HuH-7.5 (cell line): ENCODE data around the gene IMPDH2.
A peak's percentile ranks its signal among the peaks of the same experiment; 100 is the strongest.

ENCODE experiments used
- DNase-seq: peaks from one replicate; pipeline ENCODE4 v3.0.0; 2011; ENCODE audit warnings: low spot score

IMPDH2 gene

DNA sequence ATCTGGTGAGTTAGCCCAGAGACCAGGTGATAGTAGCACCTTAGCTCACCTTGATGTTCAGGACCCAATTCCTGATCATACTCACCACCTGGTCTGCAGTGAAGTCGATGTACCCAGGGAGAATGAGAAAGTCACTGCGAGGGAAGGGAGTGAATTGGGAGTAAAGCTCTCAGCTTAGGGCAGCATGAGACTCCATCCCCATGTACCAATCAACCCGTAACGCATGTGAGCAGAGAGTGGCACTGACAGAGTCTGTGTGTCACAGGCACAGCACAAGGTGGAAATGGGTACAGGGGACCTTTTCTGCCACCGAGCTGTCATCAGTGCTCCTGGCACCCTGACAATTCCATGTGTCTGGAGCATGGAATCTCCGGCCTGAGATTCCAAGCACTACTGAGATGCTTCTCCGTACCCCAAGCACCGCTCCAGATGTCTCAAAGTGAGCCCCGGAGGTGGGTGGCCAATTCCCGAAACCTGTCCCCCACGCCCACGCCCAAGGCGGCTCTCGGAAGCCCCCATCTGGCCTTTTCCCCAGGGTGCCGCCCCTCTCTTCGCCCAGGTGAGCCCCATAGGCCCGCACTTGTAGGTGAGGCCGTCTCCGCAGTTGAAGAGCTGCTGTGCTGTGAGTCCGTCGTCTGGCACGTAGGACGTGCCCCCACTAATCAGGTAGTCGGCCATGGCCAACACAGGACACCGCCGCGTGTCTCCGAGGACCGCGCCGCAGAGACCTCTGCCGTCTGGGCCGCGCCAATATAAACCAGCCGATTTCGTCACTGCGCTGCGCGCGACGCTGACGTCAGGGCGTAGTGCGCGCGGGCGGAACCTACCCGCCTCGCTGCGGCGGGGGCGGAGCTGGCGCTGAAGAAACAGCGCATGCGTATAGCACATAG is at the start of gene IMPDH2:
Gene IMPDH2 (minus strand): TSS at position 726 of the 890 bp plus-strand sequence. CDS start 48 bp downstream, at position 678.
- DNase-seq, result peak; percentile 76

DNA sequence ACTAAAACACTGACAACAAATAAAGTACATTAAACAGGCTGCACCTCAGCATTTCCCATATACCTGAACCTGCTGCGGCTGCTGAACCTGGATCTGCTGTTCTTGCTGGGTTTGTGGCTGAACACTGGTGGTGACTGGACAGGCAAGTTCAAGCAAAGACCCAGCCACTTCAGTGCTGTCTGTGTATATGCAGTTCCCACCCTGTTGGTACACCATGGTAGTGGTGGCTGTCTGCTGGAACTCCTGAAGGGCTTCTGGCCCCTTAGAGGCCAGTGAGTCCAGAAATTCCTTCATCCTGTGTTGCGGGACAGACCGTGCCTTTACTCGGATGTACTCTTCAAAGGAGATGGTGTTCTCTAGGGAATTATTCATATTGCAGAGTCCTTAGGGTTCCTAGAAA is 47.4 kb upstream of the IMPDH2 start:
- no peak for DNase-seq

- DNase-seq, result no peak
Measured at GRCh38 chr3:49076116-49076515, 46.9 kb upstream of the IMPDH2 start.

DNA sequence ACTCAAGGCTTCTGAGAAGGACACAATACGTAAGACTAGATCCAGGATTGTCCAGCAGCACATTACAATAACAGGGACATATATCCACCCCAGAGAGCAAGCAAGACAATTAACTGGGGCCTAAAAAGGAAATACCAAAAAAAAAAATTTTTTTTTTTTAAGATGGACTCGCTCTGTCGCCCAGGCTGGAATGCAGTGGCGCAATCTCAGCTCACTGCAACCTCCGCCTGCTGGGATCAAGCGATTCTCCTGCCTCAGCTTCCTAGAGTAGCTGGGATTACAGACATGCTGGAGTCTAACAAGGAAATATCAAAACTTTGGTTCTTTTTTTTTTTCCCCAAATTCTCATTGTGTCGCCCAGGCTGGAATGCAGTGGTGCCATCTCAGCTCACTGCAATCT is 28.8 kb upstream of the IMPDH2 start:
- DNase-seq, result no peak

- DNase-seq, result no peak
Measured at GRCh38 chr3:49057268-49057667, 28.1 kb upstream of the IMPDH2 start.

GRCh38 chr3:49054344-49054862 is 25.2 kb upstream of the IMPDH2 start:
- no peak for DNase-seq

DNA sequence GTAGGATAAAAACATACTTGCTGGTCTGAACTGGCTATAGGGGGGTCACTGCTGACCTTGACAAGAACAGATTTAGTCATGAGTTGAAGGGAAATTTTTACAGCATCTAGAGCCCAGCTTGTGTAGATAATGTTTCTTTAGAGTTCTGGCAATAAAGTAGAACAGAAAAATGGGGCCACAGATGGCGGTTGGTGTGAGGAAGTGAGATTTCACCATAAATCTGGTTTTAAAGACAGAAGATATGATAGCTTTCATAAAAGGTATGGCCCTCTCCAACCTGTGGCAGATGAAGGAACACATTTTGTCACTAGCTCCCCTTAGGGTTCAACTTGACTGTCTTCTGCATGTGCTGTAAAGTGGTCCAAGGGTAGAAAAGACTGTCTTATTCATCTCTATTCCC is 24.3 kb upstream of the IMPDH2 start:
- DNase-seq, result no peak

DNA sequence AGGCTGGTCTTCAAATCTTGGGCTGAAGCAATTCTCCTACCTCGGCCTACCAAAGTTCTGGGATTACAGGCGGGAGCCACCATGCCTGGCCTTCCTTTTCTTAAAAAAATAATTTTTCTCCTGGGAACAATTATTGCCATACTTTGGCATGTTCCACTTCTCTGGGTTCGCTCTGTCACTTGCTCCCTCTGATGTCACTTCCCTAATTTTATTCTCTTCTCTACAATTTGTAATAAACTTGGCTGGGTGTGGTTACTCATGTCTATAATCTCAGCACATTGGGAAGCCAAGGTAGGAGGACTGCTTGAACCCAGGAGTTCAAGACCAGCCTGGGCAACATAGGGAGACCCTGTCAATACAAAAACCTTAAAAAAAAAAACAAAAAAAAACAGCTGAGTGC is 6.1 kb upstream of the IMPDH2 start:
- no peak for DNase-seq

GRCh38 chr3:49034650-49035049 is 5.5 kb upstream of the IMPDH2 start:
- no peak for DNase-seq

DNA sequence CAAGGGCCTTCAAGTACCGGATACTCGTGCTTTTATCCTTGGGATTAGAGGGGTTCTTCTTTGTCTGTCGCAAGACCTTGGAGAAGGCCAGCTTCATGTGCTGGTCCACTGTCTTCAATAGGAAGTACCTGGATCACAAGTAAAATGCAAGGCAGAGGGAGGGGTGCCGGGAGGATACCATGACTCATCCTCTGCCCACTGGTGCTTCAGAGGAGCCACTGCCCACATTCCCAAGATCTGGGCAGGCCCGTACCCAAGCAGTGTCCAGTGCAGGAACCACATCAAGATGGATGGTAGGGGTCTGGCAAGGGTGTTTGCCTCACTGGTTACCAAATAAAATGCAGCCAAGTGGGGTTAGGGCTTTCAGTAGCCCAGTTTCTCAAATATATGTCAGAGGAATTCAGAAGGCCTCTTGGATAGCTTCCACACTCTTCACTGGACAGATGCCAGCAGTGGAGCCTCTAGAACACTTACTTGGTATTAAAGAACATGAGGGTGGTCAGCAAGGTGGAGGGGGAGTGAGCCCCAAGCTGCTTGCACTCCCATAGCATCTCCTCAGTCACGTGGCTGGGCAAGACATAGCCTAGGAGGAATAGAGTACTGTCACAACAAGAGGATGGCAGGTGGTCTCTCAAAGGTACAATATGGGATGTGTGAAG is 3.6 kb upstream of the IMPDH2 start:
- no peak for DNase-seq

- no peak for DNase-seq
Measured at GRCh38 chr3:49030321-49030720, 1.1 kb upstream of the IMPDH2 start.

GRCh38 chr3:49029563-49029884 is 326 bp upstream of the IMPDH2 start:
- no peak for DNase-seq

DNA sequence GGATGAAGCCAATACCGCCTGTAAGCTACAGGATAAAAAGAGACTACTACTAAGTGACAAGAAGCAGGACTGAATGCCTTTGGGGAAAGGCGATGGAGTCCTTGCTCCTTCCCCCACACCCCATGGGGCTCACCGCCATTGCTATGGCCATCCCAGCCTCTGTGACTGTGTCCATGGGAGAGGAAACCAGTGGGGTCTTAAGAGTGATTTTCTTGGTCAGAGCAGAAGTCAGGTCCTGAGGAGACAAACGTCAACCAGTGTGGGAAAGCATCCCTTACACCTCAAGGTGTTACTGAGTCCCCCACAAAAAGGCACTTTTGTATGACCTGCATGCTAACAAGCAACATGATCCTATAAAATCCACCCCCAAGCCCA is 913 bp downstream of the IMPDH2 start:
- DNase-seq, result no peak

DNA sequence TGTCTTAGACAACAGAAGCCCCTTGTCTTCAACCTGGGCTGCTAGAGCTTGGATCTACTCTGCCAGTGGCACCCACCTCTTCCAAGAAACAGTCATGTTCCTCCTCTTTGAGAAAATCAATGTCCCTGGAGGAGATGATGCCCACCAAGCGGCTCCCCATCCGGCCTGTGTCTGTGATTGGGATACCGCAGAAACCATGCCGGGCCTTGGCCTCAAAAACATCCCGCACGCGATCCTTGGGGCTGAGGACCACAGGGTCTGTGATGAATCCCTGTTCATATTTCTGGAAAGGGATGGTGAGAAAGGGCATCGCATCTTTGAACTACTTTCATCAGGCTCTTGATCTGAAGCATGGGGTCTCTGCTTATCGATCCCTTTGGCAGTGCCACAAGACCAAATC is 1.6 kb downstream of the IMPDH2 start:
- no peak for DNase-seq

- no peak for DNase-seq
Measured at GRCh38 chr3:49026536-49026935, 2.7 kb downstream of the IMPDH2 start.

- DNase-seq, result no peak
Measured at GRCh38 chr3:49025793-49026520, 3.2 kb downstream of the IMPDH2 start.

- no peak for DNase-seq
Measured at GRCh38 chr3:49025005-49025792, 4.0 kb downstream of the IMPDH2 start.

DNA sequence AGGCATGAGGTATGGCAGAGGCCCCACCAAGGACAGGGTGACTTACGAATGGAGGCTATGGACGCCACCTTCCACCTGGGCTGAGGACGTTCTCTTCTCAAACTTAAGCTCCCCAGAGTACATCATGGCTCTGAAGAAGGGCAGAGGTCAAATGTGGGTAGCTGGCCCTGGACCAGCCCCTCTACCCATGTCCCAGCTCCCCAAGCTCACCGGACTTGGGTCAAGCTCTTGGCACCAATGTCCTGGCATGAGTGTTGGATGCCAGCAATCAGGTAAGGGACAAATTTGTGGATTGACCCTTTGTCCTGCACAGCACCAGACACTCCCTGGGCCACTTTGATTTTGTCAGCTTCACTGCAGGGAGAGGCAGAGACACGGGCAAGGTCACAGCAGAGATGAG is 4.7 kb downstream of the IMPDH2 start:
- DNase-seq, result no peak

DNA sequence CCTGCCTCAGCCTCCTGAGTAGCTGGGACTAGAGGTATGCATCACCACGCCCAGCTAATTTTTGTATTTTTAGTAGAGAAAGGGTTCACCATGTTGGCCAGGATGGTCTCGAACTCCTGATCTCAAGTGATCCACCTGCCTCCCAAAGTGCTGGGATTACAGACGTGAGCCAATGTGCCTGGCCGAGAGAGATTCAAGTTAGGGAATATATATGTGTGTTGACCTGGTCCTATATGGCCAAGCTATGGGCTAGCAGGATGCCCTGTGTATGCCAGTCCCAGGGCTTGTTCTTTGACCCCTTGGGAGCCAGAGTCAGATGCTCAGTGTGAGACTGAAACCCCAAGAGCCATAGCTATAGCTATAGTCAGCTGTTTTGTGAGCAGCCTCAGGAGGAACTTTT is 5.4 kb downstream of the IMPDH2 start:
- no peak for DNase-seq

GRCh38 chr3:49022688-49023171 is 6.5 kb downstream of the IMPDH2 start:
- no peak for DNase-seq

GRCh38 chr3:49021813-49022687 is 7.1 kb downstream of the IMPDH2 start, which contains the start of gene NDUFAF3:
TSS of gene NDUFAF3 (plus strand) at chr3:49022121. CDS start at chr3:49022145, 24 bp downstream.
- DNase-seq, result peak; percentile 92
